H9 (cell line): ENCODE results near the gene CRACR2A. TPM values are rescaled to one million over a fixed set of nuclear protein-coding genes. Genes with fewer than 3 reads are reported as not detected.

Source experiments
- DNase-seq: peaks from one replicate; pipeline ENCODE4 v3.0.0-alpha.2; 2017
- H2AFZ ChIP-seq: one replicate; pipeline ENCODE4 v1.6.1; 2013; ENCODE audit warnings: mild to moderate bottlenecking, low read length, control low read depth, moderate library complexity
- H2AK5ac ChIP-seq: 2 replicates; pipeline ENCODE4 v1.6.1; 2013; ENCODE audit warnings: low read length, control low read depth, mixed read lengths; ENCODE audit not compliant: insufficient read length
- H2BK120ac ChIP-seq: one replicate; pipeline ENCODE4 v1.6.1; 2013; ENCODE audit warnings: low read depth, mild to moderate bottlenecking, low read length, control low read depth, inconsistent platforms; ENCODE audit not compliant: poor library complexity, severe bottlenecking
- H2BK12ac ChIP-seq: 2 replicates; pipeline ENCODE4 v1.6.1; 2013; ENCODE audit warnings: low read length, control low read depth, mixed read lengths, low read depth; ENCODE audit not compliant: insufficient read length
- H2BK15ac ChIP-seq: 2 replicates; pipeline ENCODE4 v1.6.1; 2013; ENCODE audit warnings: low read depth, low read length, control low read depth
- H2BK20ac ChIP-seq: one replicate; pipeline ENCODE4 v1.6.1; 2013; ENCODE audit warnings: low read depth, mild to moderate bottlenecking, low read length, control low read depth, inconsistent platforms; ENCODE audit not compliant: poor library complexity, severe bottlenecking
- H2BK5ac ChIP-seq: 2 replicates; pipeline ENCODE4 v1.6.1; 2013; ENCODE audit warnings: low read length, control low read depth, mixed read lengths; ENCODE audit not compliant: insufficient read length
- H3K14ac ChIP-seq: 2 replicates; pipeline ENCODE4 v1.6.1; 2013; ENCODE audit warnings: low read length, control low read depth; ENCODE audit not compliant: insufficient read depth
- H3K18ac ChIP-seq: 2 replicates; pipeline ENCODE4 v1.6.1; 2013; ENCODE audit warnings: low read depth, mild to moderate bottlenecking, mixed read lengths, low read length, control low read depth; ENCODE audit not compliant: insufficient read length
- H3K23ac ChIP-seq: 2 replicates; pipeline ENCODE4 v1.6.1; 2013; ENCODE audit warnings: low read length, control low read depth, mixed read lengths, low read depth; ENCODE audit not compliant: insufficient read length
- H3K23me2 ChIP-seq: 2 replicates; pipeline ENCODE4 v1.6.1; 2013; ENCODE audit warnings: low read depth, mild to moderate bottlenecking, mixed read lengths, low read length, control low read depth; ENCODE audit not compliant: insufficient read length, poor library complexity, severe bottlenecking
- H3K27ac ChIP-seq: 2 replicates; pipeline ENCODE4 v1.5.1; 2013; ENCODE audit warnings: low read length, control low read depth, mixed read lengths, low read depth; ENCODE audit not compliant: insufficient read length
- H3K27me3 ChIP-seq: 2 replicates; pipeline ENCODE4 v1.6.1; 2013; ENCODE audit warnings: low read length, control low read depth, inconsistent platforms; ENCODE audit not compliant: insufficient read depth
- H3K4ac ChIP-seq: 2 replicates; pipeline ENCODE4 v1.6.1; 2013; ENCODE audit warnings: low read depth, mild to moderate bottlenecking, control low read depth, inconsistent platforms, low read length, moderate library complexity
- H3K4me1 ChIP-seq: 2 replicates; pipeline ENCODE4 v1.6.1; 2013; ENCODE audit warnings: low read length, control low read depth, inconsistent platforms; ENCODE audit not compliant: insufficient read depth
- H3K4me2 ChIP-seq: 2 replicates; pipeline ENCODE4 v1.6.1; 2013; ENCODE audit warnings: low read length, control low read depth, mixed read lengths; ENCODE audit not compliant: insufficient read length, insufficient read depth
- H3K56ac ChIP-seq: 2 replicates; pipeline ENCODE4 v1.6.1; 2013; ENCODE audit warnings: low read depth, mild to moderate bottlenecking, mixed read lengths, low read length, control low read depth; ENCODE audit not compliant: insufficient read length
- H3K79me1 ChIP-seq: 2 replicates; pipeline ENCODE4 v1.6.1; 2013; ENCODE audit warnings: low read depth, mild to moderate bottlenecking, moderate library complexity, low read length, control low read depth, inconsistent platforms; ENCODE audit not compliant: insufficient read depth, poor library complexity, severe bottlenecking
- H3K79me2 ChIP-seq: 2 replicates; pipeline ENCODE4 v1.6.1; 2013; ENCODE audit warnings: low read length, control low read depth, inconsistent platforms; ENCODE audit not compliant: insufficient read depth
- H3K9ac ChIP-seq: 2 replicates; pipeline ENCODE4 v1.6.1; 2013; ENCODE audit warnings: low read length, control low read depth, mixed read lengths; ENCODE audit not compliant: insufficient read length; ENCODE audit errors: extremely low read depth
- H3K9me3 ChIP-seq: one replicate; pipeline ENCODE4 v1.6.1; 2013; ENCODE audit warnings: low read depth, low read length, inconsistent platforms; ENCODE audit not compliant: control insufficient read depth
- H3T11ph ChIP-seq: one replicate; pipeline ENCODE4 v1.6.1; 2013; ENCODE audit warnings: mild to moderate bottlenecking, low read length, control low read depth, inconsistent platforms
- H4K20me1 ChIP-seq: one replicate; pipeline ENCODE4 v1.6.1; 2013; ENCODE audit not compliant: control insufficient read depth, insufficient read length, insufficient read depth
- H4K5ac ChIP-seq: 2 replicates; pipeline ENCODE4 v1.6.1; 2013; ENCODE audit warnings: low read depth, mild to moderate bottlenecking, mixed read lengths, low read length, control low read depth; ENCODE audit not compliant: insufficient read length
- H4K8ac ChIP-seq: replicated peaks from 2 replicates; pipeline ENCODE4 v1.6.1; 2013; ENCODE audit warnings: low read length, control low read depth, mixed read lengths, low read depth; ENCODE audit not compliant: insufficient read length
- H4K91ac ChIP-seq: 2 replicates; pipeline ENCODE4 v1.6.1; 2013; ENCODE audit warnings: low read depth, mild to moderate bottlenecking, moderate library complexity, mixed read lengths, low read length, control low read depth; ENCODE audit not compliant: insufficient read length
- H3K27ac Mint-ChIP-seq, 3 experiments: 2 replicates in 2 of 3; 3 replicates in 1 of 3; pipeline ENCODE4 v1.8.0; 2020 to 2021; ENCODE audit warnings: mixed read lengths in 3 of 3, mild to moderate bottlenecking in 1 of 3, moderate library complexity in 1 of 3
- H3K27me3 Mint-ChIP-seq: 2 replicates; pipeline ENCODE4 v1.8.0; 2021; ENCODE audit warnings: low read depth, mild to moderate bottlenecking, moderate library complexity, mixed read lengths
- H3K36me3 Mint-ChIP-seq, 3 experiments: 2 replicates in 2 of 3; 3 replicates in 1 of 3; pipeline ENCODE4 v1.8.0; 2020 to 2021; ENCODE audit warnings: low read depth in 3 of 3, mixed read lengths in 3 of 3; ENCODE audit not compliant: insufficient read depth in 1 of 3
- H3K4me1 Mint-ChIP-seq, 2 experiments: 2 replicates each; pipeline ENCODE4 v1.8.0; 2020; ENCODE audit warnings: mixed read lengths in 2 of 2
- H3K4me3 Mint-ChIP-seq, 2 experiments: 2 replicates in 1 of 2; 3 replicates in 1 of 2; pipeline ENCODE4 v1.8.0; 2020 to 2021; ENCODE audit warnings: mild to moderate bottlenecking in 2 of 2, mixed read lengths in 2 of 2, moderate library complexity in 1 of 2
- H3K9me3 Mint-ChIP-seq, 2 experiments: 2 replicates in 1 of 2; 3 replicates in 1 of 2; pipeline ENCODE4 v1.8.0; 2020; ENCODE audit warnings: mild to moderate bottlenecking in 2 of 2, mixed read lengths in 2 of 2, moderate library complexity in 1 of 2
- WGBS: extraction: QIAGEN DNeasy Blood & Tissue Kit; methylation state at CpG from one replicate; pipeline ENCODE4 v1.1.7; 2013; ENCODE audit warnings: missing lambda C conversion rate, low lambda C conversion rate, mixed read lengths; ENCODE audit not compliant: insufficient read length; ENCODE audit errors: extremely low coverage; 5-methylcytosine and 5-hydroxymethylcytosine counted together
- total RNA-seq: library from RNA; stranded (reverse); gene quantifications from 2 replicates; pipeline ENCODE4 v1.2.1, GENCODE V29; 2021
- TF ChIP-seq, protein P1 (sequence below): fragments of 200-600 bp; sonication (generic); conservative IDR thresholded peaks from 3 replicates; pipeline ENCODE4 v1.8.0; 2021; ENCODE audit warnings: antibody characterized with exemption, mild to moderate bottlenecking

Gene CRACR2A
- total RNA-seq, 1 experiment from 2014 or later = 2.0 TPM

DNA sequence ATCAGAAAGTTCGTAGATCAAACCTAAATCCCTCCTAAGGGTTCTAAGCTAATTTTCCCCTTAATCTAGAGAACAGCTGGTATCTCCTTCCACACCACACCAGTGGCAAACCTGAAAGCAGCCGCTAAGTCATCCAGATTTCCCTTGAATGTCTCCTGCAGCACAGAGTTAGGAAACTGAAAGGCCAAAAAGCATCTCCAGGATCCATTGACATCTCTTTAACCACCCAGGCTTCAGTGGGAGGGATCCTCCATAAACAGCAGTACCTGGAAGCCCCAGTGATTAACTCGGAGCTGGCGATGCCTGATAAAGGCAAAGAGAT, 47.6 kb downstream of the CRACR2A start:
- Histone ChIP-seq H4K91ac (no peak overlapping the region), H2BK20ac (no peak overlapping the region), H3K79me2 (no peaks in the 10 kb centered on the region), H3T11ph (no peak overlapping the region), H3K27ac (no peak overlapping the region), H3K9me3 (no peaks in the 10 kb centered on the region), H2AFZ (no peak overlapping the region), H3K14ac (no peak overlapping the region), H3K23me2 (no peaks in the 10 kb centered on the region), H2AK5ac (no peak overlapping the region), H3K9ac (no peak overlapping the region), H2BK12ac (no peak overlapping the region), H4K20me1 (no peaks in the 10 kb centered on the region), H3K27me3 (no peaks in the 10 kb centered on the region), H3K18ac (no peak overlapping the region), H4K8ac (no peak overlapping the region), H2BK5ac (no peak overlapping the region), H3K4ac (no peak overlapping the region), H3K23ac (no peak overlapping the region), H3K56ac (no peak overlapping the region), H4K5ac (no peak overlapping the region), H2BK15ac (no peak overlapping the region), H3K4me1 (no peaks in the 10 kb centered on the region), H3K4me2 (no peak overlapping the region), H3K79me1 (no peaks in the 10 kb centered on the region), H2BK120ac (no peak overlapping the region)
- Mint-ChIP-seq H3K27ac (no peak overlapping the region), H3K4me3 (no peak overlapping the region), H3K27me3 (no peaks in the 10 kb centered on the region; the same call in none of the 2 replicates), H3K36me3 (peaks cover 2 to 6% (median 6%) of the 10 kb centered on the region in 3 experiments; a peak in 6 of 7 replicates), H3K4me1 (peaks cover 2 to 6% of the 10 kb centered on the region in 2 experiments; a peak in 3 of 4 replicates), H3K9me3 (peaks cover 10 to 12% of the 10 kb centered on the region in 2 experiments; a peak in 4 of 5 replicates)
- WGBS = no CpG with 5 or more reads among the region's 4 CpGs
- TF ChIP-seq, protein P1, sequence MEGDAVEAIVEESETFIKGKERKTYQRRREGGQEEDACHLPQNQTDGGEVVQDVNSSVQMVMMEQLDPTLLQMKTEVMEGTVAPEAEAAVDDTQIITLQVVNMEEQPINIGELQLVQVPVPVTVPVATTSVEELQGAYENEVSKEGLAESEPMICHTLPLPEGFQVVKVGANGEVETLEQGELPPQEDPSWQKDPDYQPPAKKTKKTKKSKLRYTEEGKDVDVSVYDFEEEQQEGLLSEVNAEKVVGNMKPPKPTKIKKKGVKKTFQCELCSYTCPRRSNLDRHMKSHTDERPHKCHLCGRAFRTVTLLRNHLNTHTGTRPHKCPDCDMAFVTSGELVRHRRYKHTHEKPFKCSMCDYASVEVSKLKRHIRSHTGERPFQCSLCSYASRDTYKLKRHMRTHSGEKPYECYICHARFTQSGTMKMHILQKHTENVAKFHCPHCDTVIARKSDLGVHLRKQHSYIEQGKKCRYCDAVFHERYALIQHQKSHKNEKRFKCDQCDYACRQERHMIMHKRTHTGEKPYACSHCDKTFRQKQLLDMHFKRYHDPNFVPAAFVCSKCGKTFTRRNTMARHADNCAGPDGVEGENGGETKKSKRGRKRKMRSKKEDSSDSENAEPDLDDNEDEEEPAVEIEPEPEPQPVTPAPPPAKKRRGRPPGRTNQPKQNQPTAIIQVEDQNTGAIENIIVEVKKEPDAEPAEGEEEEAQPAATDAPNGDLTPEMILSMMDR = no peak
- no peak for DNase-seq
